NCI-H524 treated with DMSO at 0.1 percent for 48 hours (cell line): Measurements from ENCODE around the gene DENND2C.

Experiments
- DNase-seq: peaks from one replicate; lab custom pipeline; 2025; lab: John Stamatoyannopoulos, UW

Gene DENND2C

DNA sequence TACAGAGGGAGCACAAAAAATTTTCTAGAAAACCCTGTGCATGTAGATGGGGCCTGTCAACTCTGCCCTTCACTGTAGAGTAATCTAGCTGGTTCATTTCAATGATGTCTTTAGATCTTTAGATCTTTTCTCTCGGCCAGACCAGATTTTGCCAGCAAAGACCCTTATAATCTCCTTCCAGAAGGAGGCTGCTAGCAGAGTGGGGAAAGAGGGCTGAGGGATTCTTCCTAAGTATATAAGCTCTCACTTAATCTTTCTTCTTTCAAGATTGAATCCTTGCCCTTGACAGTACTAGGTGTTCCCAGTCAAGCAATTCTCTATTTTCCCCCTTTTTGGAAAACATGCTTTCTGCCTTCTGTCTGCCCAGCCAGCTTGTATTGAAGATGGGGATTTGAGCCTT is 122.8 kb downstream of the DENND2C start:
- DNase-seq: no peak

DNA sequence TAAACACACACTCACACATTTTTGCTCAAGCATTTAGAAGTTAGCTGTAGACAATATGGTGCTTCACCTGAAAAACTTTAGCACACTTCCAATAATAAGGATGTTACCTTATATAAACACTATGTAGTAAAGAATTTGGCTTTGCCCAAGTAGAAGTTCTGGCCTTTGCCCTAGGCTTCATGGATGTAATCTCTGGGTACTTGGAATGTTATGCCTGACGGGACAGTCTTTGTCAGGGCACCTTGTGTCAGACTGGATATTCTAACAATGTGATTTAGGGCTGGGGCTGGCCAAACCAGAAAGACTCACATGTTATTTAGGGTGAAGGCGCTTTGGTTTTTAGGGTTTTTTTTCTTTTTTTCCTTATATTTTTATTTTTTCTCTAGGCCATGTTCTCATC is 124.1 kb downstream of the DENND2C start:
- DNase-seq: no peak

DNA sequence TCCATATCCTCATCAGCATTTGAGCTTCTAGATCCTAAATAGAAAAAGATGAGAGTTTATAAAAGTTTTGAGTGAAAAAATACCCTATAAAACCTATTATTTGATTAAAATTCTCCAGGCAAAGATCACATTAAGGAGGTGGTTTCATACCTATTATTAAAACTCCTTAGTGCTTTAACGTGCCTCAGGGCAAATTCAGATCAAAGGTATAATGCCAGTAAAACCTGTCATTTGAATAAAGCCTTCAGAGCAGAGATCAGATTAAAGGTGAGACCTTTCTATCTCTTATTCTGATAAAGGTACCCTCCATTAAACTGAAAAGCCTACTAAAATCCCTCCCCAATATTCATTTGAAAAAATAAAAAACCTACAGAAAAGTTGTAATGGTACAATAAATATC is 124.5 kb downstream of the DENND2C start:
- no peak for DNase-seq

DNA sequence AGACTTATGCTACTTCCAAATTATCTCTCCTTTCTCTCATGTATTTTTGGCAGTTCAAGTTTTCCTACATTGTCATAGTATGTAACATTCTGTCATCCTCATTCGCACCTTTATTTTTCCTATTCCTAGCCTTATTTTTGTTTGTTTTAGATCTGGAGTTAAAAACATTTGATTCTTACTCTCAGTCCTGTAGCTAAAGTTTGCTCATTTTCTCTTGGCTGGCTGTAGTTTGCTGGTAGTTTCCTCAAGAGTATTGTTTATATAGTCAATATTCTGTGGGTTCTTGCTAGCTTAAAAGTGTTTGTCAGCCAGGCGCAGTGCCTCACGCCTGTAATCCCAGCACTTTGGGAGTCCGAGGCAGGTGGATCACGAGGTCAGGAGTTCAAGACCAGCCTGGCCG is 129.0 kb downstream of the DENND2C start:
- DNase-seq: no peak

- no peak for DNase-seq
Measured at GRCh38 chr1:114540272-114540671, 129.6 kb downstream of the DENND2C start.

- DNase-seq: no peak
Measured at GRCh38 chr1:114536043-114536442, 133.8 kb downstream of the DENND2C start.

DNA sequence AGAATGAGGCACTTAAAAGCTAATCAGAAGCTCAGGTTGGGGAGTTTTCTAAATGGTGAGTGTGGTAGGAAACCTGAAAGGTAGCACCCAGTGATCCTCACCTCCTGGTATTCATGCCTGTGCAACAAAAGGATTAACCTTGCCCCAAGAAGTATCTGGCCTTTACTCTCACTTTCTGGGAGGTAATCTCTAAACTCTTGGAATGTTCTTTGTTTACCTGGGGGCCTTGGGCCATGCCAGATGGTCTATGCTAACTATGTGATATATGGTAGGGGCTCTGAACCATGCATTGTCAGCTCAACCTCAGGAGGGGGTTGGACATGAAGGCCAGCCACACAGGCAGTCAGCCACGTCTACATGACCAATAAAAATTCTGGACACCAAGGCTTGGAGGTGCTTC is 134.4 kb downstream of the DENND2C start:
- DNase-seq: no peak
